Activated CD4-positive, alpha-beta T cell treated with anti-CD3 and anti-CD28 coated beads for 1 hour (primary cell): ENCODE measurements around the gene MEGF8.
A peak's percentile ranks its signal among the peaks of the same experiment; 100 is the strongest.

Experiments used
- DNase-seq: peaks from one replicate; pipeline ENCODE4 v3.0.0-alpha.2; 2020

MEGF8 gene, protein sequence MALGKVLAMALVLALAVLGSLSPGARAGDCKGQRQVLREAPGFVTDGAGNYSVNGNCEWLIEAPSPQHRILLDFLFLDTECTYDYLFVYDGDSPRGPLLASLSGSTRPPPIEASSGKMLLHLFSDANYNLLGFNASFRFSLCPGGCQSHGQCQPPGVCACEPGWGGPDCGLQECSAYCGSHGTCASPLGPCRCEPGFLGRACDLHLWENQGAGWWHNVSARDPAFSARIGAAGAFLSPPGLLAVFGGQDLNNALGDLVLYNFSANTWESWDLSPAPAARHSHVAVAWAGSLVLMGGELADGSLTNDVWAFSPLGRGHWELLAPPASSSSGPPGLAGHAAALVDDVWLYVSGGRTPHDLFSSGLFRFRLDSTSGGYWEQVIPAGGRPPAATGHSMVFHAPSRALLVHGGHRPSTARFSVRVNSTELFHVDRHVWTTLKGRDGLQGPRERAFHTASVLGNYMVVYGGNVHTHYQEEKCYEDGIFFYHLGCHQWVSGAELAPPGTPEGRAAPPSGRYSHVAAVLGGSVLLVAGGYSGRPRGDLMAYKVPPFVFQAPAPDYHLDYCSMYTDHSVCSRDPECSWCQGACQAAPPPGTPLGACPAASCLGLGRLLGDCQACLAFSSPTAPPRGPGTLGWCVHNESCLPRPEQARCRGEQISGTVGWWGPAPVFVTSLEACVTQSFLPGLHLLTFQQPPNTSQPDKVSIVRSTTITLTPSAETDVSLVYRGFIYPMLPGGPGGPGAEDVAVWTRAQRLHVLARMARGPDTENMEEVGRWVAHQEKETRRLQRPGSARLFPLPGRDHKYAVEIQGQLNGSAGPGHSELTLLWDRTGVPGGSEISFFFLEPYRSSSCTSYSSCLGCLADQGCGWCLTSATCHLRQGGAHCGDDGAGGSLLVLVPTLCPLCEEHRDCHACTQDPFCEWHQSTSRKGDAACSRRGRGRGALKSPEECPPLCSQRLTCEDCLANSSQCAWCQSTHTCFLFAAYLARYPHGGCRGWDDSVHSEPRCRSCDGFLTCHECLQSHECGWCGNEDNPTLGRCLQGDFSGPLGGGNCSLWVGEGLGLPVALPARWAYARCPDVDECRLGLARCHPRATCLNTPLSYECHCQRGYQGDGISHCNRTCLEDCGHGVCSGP (N-terminal part only)

DNA sequence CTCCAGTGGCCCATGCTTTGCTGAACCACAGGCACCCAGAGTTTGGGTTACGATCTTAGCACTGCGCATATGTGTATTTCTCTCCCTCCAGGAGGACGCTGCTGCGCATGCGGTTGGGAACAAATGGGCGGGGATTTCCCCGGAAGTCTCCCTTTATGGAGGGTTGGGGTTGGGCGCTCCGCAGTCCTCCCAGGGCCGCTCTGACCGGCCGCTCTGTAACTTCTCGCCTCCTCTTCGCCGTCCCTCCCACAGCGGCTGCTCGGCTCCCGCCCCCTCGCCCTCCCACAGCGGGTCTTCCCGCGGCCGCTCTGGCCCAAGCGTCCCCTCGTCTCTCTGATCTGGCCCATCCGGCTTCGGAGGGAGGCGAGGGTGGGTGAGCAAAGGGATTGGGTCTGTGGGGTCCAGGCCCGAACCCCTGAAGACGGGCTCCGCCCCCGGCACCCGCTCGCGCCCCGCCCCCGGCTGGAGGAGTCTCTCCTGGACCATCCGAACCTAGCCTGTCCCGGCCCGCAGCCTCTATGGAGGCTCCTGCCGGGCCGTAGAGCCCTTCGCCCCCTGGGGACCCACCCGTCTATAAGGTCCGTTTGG, at the start of gene MEGF8:
Gene MEGF8, plus strand, starts transcription at position 328 of the 588 bp plus-strand sequence. CDS start 609 bp downstream, outside the sequence.
- DNase-seq, result peak; percentile 98

DNA sequence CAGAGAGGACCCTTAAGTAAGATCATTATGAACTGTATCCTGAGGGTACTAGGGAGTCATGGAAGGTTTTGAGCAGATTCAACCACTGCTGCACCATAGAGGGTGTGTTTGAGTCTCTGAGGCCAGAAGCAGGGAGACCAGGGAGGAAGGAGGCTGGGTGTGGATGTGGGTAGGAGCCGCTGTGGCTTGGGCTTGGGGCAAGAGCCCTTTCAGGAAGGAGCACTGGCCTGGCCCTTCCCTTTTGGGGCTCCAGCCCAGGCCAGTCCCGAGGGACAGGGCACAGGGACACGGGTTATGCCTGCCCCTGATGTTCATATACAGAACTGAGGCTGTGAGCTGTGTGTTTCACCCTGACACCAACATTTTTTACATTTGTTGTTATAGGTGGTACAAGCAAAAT, 49.2 kb upstream of the MEGF8 start:
- no peak for DNase-seq

DNA sequence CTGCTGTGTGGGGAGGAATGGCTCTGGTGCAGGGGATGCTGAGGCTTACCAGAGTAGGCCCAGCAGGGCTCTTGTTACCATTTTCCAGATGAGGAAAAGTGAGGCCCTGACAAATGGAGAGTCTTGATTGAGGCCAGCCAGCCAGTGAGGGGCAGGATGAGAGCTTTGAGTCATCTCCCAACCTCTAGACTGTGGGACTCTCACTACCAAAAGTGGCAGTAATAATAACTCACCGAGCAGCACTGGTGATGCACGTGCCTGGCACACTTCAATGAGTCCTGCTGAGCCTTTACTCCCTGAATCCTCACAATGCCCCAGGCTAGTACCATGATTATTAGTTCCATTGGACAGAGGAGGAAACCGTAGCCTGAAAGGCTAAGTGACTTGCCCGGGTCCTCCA, 48.6 kb upstream of the MEGF8 start:
- DNase-seq, result no peak

DNA sequence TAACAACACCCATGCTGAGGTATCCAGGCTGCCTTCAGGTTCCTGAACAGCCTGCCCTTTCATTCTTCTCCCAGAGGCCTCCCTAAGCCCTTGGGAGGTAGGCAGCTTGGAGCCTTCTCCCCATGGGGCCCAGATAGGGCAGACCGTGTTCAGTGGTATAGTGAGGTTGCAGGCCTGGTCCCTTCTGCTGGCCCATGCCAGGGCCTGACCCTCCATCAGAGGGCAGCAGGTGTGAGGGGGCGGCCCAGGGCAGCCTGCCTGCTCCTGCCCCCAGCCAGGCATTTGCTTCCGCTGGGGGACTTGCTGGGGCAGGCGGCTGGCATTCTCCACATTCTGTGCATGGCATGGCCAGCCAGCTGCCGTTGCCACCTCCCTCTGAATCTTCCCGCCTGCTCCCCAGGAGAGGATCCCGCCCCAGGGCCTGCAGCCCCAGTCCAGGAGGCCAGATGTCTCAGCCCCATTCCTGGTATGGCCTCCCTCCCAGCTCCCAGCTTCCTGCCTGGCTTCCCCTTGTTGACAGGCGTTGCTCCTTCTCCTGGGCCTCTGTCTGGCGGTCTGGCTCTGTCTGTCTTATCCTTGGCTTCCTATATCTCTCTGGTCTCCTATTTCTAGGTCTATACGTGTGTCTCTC, 47.5 kb upstream of the MEGF8 start:
- DNase-seq, result no peak

DNA sequence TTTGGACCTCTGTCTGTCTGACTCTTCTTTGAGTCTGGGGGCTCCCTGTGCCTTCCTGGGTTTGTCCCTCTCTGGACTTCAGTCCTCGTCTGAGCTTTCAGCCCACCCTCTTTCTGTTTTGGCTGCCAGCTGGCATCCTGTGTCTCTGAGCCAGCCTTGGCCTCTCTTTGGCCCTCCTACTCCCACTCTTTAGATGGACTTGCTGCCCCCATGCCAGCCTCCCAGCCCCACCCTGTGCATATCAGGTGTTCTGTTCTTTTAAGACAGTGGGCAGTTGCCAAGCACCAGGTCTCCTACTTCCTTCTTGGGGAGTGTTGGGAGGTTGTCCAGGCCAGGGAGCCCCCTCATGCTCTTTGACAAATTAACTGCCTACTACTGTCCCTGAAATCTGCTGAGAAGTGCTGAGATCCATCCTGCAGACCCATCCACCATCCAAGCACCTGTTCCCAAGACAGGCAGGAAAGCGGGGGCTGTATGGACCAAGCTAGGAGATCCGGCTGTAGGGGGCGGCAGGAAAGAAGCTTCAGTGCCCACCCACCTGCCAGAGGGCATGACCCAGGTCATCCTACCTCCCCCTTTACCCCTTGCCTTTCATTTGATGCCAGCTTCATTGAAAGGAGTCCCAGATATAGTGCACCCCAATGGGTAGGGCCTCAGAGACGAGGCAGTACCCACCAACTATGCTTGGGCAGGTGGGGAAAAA, 46.8 kb upstream of the MEGF8 start:
- no peak for DNase-seq

DNA sequence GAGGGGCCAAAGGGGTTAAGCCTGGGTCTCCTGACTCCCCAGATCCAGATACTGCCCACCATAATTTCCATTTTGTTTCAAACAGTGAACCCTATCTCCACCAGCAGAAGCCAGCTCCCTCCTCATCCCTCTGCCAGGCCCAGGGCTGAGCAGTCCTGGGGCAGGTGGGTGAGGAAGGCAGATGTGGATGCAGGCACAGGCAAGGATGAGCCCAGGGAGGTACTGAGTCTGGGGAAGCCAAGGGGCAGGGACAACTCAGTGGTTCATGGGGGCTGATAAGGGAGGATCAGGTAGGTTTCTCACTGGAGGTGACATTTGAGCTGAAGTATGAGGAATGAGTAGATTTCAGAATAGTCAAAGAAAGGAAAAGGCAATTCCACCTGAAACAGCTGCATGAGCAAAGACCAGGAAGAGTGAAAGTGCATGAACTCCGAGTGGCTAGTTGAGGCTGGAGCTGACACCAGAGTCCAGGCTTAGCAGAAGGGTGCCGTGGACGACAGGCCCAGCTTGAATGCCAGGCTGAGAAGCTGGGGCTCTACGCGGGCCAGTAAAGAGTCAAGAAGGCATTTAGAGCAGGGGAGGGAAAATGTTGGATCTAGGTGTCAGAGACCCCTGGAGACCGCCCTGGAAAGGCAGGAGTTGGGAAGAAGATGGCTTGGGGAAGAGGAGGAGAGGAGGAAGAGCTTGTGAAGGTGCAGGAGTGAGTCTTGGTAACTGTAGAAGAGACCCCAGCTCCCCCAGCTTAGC, 46.1 kb upstream of the MEGF8 start:
- DNase-seq, result no peak

DNA sequence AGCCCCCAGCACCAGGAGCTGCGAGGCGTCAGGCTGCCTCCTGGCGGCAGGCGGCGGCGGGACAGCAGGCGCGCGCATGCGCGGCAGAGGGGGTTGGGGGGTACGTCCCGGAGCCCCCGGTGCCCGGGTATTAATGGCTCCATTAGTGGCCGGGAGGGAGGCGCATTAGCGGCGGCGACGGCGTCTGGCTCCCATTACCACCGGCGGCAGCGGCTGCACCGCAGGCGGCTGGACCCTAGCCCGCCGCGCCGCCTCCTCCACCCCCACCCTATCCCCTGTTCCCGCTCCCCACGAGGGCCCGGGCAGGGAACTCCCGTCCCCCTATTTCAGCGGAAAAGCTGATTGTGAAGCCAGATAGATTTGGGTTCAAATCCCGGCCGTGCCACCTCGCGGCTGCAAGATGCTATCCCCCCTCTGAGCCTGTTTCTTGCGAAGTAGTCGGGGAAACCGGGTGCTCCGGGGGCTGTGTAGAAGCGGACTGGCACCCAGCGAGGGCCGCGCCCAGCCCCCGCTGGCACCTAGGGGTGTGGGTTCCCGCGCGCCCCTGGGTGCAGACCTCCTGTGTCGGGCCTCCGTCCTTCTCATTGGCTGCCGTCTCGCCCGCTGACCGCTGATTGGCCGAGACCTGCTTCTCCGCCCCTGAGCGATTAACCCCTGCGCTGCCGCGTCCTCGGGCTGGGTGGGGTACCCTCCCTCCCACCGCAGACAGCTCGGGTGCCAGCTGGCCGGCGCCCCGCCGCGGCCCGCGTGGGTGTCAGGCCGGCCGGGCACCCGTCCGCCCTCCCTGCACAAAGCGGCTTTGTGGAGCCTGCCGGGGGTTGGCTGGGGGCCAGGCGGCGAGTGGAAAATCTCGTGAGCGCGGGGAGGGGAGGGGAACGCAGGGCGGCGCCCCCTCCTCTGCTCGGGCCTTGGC, 45.3 kb upstream of the MEGF8 start:
- DNase-seq, result peak; percentile 78

DNA sequence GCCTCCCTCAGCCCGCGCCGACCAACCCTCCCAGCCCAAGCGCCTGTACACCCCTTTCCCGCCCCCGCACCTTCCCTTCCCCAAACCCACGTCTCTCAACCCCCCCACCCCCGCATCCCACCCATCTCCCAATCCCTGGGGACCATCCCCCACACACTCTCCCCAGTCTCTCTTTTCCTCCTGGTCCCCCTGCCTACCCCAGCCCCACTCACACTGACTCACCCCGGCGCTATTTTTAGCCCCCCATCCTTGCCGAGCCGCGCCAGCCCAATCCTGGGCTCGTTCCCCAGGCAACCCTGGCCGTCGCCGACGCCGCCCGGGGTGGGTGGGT, 44.7 kb upstream of the MEGF8 start:
- no peak for DNase-seq

DNA sequence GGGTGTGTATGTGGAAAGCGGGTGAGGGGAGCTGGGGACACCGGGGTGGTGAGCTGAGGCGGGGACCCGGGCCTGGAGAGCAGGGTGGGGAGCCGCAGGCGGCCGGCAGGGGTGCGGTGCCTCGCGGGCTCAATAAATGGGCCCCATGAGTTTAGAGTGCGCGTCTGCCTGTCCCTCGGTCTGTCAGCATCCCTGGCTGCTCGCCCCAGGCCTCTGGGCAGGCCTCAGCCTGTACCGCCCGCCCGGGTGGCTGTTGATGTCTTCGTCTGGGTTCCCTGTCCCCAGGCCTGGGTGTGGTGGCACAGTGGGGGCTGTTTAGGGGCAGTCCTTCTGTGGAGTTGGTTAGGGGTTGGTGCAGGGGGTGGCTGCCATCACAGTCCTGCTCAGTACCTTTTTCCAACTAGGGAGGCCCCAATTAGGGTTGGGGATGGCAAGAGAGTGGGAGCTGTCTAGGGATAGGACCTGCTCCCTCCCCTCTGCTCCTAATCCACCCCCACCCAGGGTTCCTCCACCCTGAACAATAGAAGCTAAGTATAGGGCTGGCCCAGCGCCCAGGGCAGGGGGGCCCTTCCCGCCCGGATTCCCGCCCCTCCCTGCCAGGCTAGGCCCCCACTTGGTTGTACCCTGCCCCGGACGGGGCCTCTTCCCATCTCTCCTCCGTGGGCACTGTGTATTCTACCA, 44.1 kb upstream of the MEGF8 start:
- DNase-seq, result no peak

DNA sequence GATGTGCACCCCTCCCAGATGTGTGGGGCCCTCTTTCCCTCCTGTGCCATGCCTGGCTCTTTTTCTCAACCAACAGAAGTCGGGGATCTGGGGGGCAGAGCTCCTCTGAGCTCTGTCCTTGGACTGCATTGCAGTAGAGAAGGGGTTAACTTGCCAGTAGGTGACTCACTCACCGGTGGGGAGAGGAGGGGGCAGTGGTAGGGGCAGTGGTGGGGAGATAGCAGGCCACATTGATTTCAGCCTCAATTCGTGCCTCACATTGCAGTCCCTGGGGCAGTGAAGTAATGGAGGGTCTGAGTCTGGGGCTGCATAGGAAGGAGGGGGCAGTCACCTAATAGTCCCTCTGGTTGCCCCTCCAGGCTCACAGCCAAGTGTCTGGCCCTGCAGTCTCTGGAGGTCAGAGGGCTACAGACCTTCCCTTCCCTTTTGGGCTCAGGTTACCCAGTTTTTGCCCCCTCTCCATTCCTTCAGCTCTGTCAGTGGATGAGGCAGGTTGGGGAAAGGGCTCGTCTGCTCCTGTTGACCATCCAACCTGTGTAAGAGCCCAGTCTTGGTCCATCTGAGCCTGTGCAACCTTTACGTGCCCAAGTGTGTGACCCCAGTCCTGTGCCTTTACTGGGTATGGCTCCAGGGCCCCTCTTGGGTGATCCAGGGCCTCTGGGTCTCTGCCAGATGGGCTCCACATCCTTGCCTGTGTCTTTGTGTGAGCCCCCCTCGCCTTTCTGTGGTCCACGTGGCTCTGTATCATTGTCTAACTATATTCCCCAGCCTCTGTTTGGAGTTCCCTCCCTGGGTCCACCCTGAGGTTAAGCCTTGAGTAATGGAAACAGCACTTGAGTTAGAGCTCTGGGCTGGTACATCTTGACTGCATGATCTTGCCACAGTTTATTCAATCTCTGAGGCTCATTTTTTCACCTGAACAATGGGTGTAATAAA, 43.3 kb upstream of the MEGF8 start:
- DNase-seq, result no peak

DNA sequence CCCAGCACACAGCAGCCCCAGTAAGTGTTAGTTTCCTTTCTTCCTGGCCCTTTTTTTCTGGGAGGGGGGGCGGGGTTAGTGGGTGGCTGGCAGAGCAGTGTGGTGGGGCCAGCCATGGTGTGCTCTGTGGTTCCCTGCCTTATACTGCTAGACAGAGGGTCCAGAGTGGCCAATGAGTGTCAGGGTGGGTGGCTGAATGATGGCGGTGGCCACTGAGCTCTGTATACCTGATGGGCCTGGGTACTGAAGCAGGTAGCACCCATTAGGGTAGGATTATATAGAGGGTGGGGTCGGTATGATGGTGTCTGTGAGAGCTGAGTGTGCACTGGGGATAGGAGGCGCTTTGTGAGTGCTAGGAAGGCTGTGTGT, 42.6 kb upstream of the MEGF8 start:
- no peak for DNase-seq

DNA sequence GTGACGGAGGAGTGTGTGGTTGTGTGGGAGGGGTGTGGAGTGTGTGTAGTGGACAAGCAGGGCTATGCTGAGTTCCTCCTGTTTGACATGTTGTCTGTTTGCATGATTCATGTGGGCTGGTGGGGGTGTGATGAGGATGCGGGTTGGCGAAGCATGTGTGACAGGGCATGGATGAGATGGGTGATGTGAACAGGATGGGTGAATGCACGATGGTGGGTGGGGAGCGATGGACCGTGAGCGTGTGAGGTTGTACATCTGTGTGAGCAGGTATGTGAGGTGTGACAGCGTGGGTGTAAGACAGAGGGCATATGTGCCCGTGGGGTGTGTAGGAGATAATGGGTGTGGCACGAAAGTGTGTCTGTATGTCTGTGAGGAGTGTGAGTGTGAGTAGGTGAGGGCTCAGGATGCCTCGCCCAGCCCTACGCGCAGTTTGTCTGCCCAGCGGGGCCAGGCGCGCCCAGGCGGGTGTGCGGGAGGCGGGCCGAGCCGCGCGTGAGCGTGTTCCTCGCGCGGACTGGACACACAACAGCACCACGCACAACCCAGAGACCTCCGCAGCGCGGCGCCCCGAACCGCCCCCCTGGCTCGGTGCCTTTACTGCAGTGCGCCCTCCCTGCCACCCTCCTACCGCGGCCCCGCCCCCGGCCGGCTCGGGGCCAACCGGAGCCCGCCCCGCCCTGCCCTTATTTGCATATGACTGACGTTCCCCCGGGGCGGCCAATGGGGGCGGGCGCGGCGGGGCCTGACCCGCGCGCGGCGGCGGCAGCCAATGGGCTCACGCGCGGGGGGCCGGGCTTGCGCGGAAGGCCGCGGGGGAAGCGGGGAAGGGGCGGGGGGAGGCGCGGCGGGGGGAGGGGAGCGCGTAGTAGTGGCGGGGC, 42.0 kb upstream of the MEGF8 start:
- peak; percentile 94 for DNase-seq

DNA sequence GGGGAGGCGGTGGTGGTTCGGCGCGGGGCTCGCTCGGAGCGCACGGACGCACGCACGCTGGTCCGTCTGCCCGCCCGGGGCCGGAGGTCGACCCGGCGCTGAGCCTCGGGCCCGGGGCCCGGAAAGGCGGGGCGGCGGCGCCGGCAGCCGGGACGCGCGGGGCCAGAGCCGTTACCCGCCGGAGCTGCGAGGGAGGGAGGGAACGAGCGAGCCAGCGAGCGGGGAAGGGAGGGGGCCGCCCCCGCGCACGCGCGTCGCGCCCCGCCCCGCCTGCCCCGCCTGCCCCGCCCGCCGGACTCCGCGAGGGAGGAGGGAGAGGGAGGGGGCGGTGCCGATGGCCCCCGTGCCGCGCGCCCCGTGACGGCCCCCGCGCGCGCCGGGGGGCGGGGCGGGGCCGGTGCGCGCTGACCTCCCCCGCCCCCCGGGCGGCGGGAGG, 41.4 kb upstream of the MEGF8 start:
- peak; percentile 81 for DNase-seq

DNA sequence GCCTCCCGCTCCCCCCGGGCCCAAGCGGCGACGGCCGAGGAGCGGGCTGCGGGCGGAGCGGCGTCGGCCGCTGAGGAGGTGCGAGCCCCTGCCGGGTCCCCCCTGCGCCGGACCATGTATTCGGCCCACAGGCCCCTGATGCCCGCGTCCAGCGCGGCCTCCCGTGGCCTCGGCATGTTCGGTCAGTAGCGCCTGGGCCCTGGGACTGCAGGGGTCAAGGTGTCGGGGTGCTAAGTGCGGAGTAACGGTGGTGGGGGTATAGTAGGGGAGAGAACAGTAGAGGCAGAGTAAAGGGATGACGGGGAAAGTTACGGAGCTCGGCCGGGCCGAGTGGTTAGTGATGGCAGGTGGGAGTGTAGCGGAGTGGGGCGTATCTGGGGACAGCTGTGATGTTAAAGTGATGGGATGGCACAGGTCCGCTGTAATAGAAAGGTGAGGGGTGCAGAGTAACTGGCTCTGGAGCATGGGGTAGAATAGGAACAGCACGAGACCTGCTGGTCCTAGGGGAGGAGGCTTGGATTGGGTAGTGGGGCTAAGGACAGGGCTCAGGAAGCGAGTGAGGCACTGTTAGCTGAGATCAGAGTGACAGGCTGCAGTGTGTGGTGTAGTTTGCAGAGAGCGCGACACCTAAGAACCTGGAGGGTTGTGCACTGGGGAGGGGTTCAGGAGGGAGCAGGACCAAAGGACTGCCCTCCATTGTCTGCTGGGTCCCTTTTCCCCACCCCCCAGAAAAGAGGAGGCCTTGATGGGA, 40.7 kb upstream of the MEGF8 start:
- DNase-seq, result no peak

DNA sequence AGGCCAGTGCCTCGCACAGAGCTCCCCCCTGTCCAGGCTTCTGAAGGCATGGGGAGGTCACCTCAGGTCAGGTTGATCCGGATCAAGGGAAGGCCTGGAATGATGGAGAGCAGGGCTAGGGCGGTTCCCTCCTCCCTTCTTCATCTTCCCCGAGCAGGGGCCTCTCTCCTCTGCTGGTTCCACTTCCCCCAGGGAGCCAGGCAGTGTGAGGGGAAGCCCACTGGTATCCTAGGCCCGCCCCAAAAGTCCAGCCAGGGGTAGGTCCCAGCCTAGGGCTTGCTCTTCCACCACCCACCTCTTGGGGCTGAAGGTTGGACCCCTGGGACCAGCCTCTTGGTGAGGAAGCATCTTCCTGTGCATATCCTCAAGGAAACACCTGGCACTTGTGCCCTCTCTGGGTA, 39.9 kb upstream of the MEGF8 start:
- no peak for DNase-seq

DNA sequence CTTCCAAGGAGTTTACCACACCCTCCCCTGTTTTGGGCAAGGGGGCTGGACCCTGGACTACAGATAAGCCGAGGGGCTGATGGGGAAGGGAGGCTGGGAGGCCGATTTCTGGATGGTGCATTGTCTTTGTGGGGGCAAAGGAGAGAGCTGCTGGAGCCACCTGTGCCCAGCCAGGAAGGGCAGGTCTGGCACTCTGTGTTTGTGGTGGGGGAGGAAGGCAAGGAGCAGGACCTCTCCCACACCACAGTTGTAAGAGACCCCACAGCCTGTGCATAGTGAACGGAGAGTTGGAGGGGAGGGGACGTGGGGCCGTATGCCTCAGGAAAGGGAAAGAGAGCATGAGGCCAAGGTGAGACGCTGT, 39.5 kb upstream of the MEGF8 start:
- DNase-seq, result no peak
